DLD1 (cell line): Measurements from ENCODE around the gene MYL7.
"Not testable (repeated sequence)": the region's sequence is repeated elsewhere in the genome, so short reads cannot be mapped to it uniquely, and the experiment has no call there.

Experiments used
- in situ Hi-C: cut with HindIII; loops from 2 replicates; pipeline ENCODE4 v1.10.0; 2017; ENCODE audit warnings: low sequenced_read_pairs

MYL7 gene

DNA sequence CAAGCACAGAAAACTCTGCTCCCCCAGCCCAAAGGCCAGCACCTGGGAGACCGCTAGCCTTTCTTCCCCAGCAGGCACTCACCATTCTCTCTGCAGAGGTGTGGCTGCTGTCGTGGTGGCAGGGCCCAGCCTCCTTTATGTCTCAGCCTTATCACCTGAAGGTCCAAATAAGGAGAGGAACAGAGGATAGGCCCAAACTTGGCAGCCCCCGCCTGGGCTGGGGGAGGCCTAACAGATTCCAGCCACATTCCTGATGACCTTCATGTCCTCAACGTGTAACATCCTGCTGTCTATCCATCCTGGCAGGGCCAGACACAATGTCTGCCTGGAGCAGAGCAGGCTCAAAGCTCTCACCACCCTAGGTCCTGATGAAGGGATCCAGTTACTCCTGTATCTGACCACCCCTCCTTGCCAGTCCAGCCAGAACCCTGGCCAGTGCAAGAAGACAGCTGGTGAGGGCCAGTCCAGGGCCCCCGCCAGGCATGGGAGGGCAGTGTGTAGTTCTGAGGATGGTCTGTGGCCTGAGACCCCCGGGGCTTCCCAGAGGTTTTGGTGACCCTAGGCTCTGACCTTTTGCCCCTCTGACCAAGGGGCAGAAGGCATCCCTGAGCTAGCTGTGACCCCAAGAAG is at the start of gene MYL7:
TSS of gene MYL7 (minus strand) at position 112 of the 630 bp plus-strand sequence. CDS start at position 85, 27 bp downstream.
- in situ Hi-C loops: no loop called here

- in situ Hi-C loops: no loop called here
Measured at GRCh38 chr7:44189993-44190872, 49.1 kb upstream of the MYL7 start.

GRCh38 chr7:44189286-44189992 is 48.3 kb upstream of the MYL7 start, which contains the start of gene GCK:
GCK (minus strand) TSS chr7:44189439; CDS start chr7:44188953, 486 bp downstream.
- in situ Hi-C loops: no loop called here

GRCh38 chr7:44188480-44189225 is 47.5 kb upstream of the MYL7 start:
- in situ Hi-C loops: no loop called here

- in situ Hi-C loops: no loop called here
Measured at GRCh38 chr7:44187636-44188416, 46.7 kb upstream of the MYL7 start.

GRCh38 chr7:44186736-44187135 is 45.6 kb upstream of the MYL7 start:
- in situ Hi-C loops: no loop called here

DNA sequence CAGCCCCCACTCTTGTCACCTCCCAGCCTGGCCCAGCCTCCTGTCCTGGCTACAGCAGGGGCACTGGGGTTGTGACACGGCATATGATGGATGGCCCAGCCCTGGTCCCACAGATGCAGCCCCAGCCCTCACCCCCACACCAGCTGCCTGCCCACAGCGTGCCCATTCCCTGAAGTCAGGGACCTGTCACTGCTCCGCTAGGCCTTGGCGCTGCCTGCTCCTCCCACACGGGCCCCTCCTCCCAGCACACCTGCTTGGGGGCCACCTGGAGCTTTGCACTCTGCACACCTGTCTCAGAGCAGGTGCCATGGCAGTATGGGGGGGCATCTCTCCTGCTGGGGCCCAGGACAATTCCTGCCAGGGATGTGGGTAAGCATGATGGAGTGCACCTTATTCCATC is 44.6 kb upstream of the MYL7 start:
- in situ Hi-C loops: no loop called here

GRCh38 chr7:44184873-44185446 is 43.8 kb upstream of the MYL7 start:
- in situ Hi-C loops: no loop called here

DNA sequence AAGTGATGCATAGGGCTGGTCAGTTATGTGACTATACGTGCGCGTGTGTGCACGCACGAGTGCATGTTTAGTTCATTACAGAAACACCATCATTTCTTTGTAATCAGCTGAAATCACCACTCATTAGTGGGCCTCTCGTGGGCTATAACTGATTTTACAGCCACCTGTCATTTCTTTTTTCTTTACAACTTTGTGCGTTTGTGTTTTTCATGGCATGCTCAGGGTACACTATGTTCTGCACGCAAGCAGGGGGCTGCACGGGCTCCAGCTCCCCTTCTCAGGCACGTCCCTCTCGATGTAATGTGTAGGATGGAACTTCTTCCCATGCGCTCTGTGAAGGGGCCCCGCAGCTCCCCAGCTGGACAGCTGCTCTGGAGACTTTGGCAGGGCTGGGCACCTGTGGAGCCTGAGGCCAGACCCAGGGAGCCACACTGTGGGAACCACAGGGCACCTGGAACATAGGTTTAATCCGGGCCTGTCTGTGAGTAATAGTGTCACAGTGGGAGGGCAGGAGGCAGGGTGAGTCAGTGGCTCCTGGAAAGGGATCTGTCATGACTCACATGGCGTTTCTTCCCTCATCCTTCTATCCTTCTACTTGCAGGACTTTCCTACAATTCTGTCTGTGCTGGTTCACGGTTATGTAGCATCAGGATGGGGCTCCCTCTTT is 43.2 kb upstream of the MYL7 start:
- in situ Hi-C loops: no loop called here

DNA sequence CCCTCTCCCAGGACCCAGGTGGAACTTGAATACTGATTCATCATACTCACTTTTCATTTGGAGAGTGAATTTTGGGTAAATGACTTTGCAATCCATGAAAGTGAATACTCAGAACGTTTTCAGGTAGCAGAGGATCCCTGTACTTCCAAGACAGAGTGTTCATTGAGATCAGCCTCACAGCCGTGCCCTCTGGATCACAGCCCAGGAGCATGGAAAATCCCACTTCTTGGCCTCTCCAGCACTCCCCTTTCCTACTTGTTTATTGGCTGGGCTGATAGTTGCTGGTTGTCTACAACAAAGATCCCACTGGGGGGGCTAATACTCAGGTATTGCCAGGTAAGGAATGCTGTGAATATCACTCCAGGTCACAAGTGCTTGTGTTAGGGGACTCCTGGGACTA is 42.3 kb upstream of the MYL7 start:
- in situ Hi-C loops: no loop called here

DNA sequence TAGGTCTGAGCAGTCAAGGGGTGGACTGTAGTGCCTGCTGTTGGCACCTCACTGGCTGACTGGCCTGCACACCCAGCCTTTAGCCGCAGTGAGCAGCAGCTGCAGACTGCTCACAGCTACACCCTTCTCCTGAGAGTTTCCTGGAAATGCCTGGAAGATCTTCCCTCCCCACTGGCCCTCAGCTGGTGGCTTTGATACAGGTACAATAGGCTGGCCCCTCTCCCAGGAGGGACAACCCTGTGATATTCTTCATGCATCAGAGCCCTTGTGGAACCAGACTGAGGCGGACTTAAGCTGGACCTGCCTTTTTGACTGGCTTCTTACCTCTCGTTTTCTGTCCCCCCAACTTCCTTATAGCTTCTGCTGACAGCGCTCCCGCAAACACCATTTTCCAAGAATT is 41.7 kb upstream of the MYL7 start:
- in situ Hi-C loops: no loop called here

DNA sequence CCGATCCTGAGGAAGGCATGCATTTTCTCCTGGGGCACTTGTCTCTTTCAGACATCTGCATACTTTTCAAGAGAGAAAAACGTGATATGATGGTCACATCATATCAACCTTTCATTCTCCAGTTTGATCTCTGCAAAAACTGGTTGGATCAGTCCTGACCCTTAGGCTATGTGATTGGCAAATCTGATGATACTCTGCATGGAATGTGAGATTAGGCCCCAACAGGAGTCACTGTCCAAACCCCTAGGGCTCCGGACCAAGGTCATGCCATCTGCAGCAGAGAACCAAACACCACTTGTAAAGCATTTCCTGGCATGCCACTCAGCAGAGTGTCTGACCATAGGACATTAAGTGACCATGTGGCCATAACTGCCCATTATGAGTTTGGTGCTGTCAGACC is 39.5 kb upstream of the MYL7 start:
- in situ Hi-C loops: no loop called here

- in situ Hi-C loops: no loop called here
Measured at GRCh38 chr7:44177570-44178131, 36.5 kb upstream of the MYL7 start.

DNA sequence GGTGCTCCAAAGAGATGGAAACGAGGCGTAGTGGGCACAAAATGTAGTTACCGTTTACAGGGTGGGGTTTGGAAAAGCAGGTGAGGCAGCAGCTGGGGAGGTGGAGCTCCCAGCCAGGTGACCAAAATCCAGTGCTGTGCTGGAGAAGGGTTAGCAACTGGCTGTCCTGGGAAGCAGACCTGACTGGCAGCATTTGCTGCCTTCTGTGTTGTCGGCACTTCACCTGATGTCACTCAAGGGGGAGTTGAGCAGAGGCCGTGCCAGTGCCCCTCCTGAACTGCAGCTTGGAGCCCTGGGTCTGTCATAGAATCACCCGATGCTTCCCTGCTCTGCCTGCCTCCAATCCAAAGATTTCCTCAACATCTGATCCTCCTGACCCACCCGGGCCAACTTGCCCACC is 35.4 kb upstream of the MYL7 start:
- in situ Hi-C loops: no loop called here

DNA sequence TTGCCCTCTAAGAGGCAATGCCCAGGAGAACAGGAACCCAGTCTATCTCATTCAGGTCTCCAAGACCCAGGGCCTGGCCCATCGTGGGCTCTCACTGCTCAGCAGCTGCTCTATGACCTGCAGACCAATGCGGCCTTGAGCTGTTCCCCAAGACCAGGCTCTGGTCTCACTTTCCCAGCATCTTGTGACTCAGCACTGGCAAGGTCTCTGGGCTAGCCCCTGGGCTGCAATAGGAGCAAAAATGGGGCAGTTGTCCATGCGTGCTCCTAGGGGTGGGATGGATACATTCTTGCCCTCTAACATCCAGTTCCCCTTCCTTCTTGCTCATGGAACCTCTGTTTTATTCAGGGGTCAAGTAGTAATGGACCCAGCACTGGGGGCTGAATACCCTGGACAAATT is 34.6 kb upstream of the MYL7 start:
- in situ Hi-C loops: no loop called here

GRCh38 chr7:44174694-44174948 is 33.5 kb upstream of the MYL7 start:
- in situ Hi-C loops: not testable (repeated sequence)

DNA sequence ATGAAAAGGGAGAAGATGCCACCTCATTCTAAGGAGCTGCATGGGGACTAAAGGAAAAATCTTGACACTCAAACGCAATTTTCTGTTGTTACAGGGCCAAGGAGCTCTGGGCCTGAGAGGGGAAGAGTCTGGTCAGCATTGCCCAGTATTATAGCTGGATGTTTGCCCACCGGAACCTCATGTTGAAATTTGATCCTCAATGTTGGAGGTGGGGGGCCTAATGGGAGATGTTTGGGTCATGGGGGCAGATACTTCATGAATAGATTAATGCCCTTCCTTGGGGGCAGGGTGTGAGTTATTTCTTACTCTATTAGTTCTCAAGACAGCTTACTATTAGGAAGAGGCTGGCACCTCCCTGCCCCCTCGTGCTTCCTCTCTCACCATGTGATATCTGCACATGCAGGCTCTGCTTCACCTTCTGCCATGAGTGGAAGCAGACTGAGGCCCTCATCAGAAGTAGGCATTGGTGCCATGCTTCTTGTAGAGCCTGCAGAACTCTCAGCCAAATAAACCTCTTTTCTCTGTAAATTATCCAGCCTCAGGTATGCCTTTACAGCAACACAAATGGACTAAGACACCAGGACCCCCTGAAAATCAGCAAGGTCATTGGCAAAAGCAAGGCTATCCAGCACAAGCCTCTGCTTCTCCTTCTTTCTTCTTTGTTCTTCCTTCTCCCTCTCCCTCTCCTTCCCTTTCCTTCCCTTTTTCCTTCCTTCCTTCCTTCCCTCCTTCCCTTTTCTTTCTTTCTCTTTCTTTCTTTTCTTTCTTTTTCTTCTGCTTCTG is 33.0 kb upstream of the MYL7 start:
- in situ Hi-C loops: no loop called here

DNA sequence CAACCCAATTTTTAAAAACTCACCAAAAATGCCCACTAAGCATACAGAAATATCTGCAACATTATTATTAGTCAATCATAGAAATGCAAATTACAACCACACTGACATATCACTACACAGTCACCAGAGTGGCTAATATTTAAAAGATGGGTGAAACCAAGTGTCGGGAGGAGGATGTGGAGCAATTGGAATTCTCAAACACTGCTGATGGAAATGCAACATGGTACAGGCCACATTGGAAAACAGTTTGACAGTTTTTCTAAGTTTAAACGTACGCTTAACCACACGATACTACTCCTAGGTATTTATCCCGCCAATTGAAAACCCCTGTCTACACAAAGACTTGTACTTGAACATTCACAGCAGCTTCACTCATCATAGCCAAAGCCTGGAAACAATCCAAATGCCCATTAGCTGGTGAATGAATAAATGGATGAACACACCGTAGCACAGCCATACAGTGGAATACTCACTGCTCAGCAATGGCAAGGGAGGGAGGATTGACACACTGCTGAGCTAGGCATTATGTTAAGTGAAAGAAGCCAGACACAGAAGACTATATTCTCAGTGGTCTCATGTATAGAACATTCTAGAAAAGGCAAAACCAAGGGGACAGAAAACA is 31.8 kb upstream of the MYL7 start:
- in situ Hi-C loops: no loop called here
